ENCODE results near the gene ATP2C1. TPM values are rescaled to one million over a fixed set of nuclear protein-coding genes. Genes with fewer than 3 reads are reported as not detected.

Gene ATP2C1
- total and polyA plus RNA-seq, 2 of the 13 experiments (the other 11 are each of a cell fraction or from before 2014, with no cell fraction given) = 32.4 to 37.6 TPM

DNA sequence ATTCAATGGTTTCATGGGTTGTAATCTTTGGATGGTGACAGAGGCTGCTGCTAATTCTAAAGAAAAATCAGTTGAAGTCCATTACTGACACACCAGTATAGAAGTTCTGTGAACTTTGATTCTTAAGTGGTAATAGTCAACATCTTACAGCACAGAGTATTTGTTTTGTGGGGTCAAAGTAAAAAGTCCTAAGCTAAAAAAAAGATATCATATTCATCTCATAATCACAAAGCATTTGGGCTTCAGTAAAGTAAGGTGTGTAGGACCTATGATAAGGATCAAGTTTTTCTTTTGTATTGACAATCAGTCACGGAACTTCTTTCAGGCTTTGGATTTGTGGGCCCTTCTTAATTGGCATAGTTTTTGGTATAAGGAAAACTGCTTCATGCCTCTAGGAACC lies 131.7 kb downstream of the ATP2C1 start:
- ChIA-PET POLR2A (interaction anchor here (1.4 to 2.0 kb wide), 3 partner anchors 132 to 1004 kb away, joined by 3 to 14 read pairs (median 13); partner anchors contain the start of genes ATP2C1 and NUDT16), CTCF (ENCODE audit: low intra/inter-chr PET ratio, low total read pairs) (no interaction called here)
- ATAC-seq (no peak), FAIRE-seq (no peak), DNase-seq (ENCODE audit: low spot score) (no peak)
- Histone ChIP-seq H3K9me3 (ENCODE audit: low read length) (no peaks in the 10 kb centered on the region), H3K79me2 (ENCODE audit: insufficient read depth, low read length) (no peaks in the 10 kb centered on the region), H3K4me1 (ENCODE audit: insufficient read depth, low read length) (peaks cover 20% of the 10 kb centered on the region), H4K20me1 (ENCODE audit: insufficient read depth, low read length) (no peaks in the 10 kb centered on the region), H3K27ac (ENCODE audit: extremely low read length, insufficient read depth, low read length) (peak overlapping the region; percentile 82), H3K36me3 (replicated peaks in 1 of 2; ENCODE audit: control insufficient read depth in 1 of 2, insufficient read depth in 2 of 2, low read length in 2 of 2) (no peaks in the 10 kb centered on the region; a peak in 1 of 5 replicates), H2AFZ (ENCODE audit: low read length) (no peak overlapping the region), H3K9ac (ENCODE audit: insufficient read depth, low read depth, low read length) (peak overlapping the region; percentile 84; the same call in 1 of the 2 replicates), H3K27me3 (ENCODE audit: control insufficient read depth in 1 of 2, insufficient read depth in 2 of 2, low read length in 2 of 2) (no peaks in the 10 kb centered on the region), H3K4me2 (ENCODE audit: low read depth, low read length) (peak overlapping the region; percentile 76), H3K4me3 (replicated peaks in 1 of 3; ENCODE audit: insufficient read depth in 1 of 3, low read depth in 2 of 3, low read length in 3 of 3) (peak overlapping the region in 2 of 3 experiments; percentile 67 to 81; a peak in 3 of 6 replicates)
- no TSS peak for BruUV-seq (replicated peaks)
- TF ChIP-seq HNF4A (CRISPR knock-in tag; IDR thresholded peaks at IDR 0.05) (peak; percentile 73), PRPF4 (IDR thresholded peaks at IDR 0.05; ENCODE audit: low read depth, low read length, poor library complexity, severe bottlenecking) (peak; percentile 16), ZNF207 (IDR thresholded peaks at IDR 0.05; ENCODE audit: borderline replicate concordance) (no peak), NCOR1 (IDR thresholded peaks at IDR 0.05; ENCODE audit: borderline replicate concordance, low read length) (peak; percentile 51; the same call in 1 of the 2 replicates), ATF1 (CRISPR knock-in tag; IDR thresholded peaks at IDR 0.05) (0 out of 2 replicates have a peak, but pooled peaks have one; percentile 5), HNF4G (IDR thresholded peaks at IDR 0.05; ENCODE audit: borderline replicate concordance, low read depth, low read length) (peak; percentile 52; the same call in 1 of the 2 replicates), HNF4G (CRISPR knock-in tag; IDR thresholded peaks at IDR 0.05; ENCODE audit: borderline replicate concordance, low read depth) (no peak), KLF6 (CRISPR knock-in tag; IDR thresholded peaks at IDR 0.05) (0 out of 2 replicates have a peak, but pooled peaks have one; percentile 34), POLR2A (IDR thresholded peaks at IDR 0.05; ENCODE audit: insufficient read depth in 1 of 2, low read depth in 2 of 2, low read length in 2 of 2) (0 out of 4 replicates have a peak, but pooled peaks of 1 of the 2 experiments have one; percentile 19), FOXM1 (CRISPR knock-in tag; IDR thresholded peaks at IDR 0.05) (no peak), FOXA3 (CRISPR knock-in tag; IDR thresholded peaks at IDR 0.05) (0 out of 2 replicates have a peak, but pooled peaks have one; percentile 10)
- TF ChIP-seq, protein P1, sequence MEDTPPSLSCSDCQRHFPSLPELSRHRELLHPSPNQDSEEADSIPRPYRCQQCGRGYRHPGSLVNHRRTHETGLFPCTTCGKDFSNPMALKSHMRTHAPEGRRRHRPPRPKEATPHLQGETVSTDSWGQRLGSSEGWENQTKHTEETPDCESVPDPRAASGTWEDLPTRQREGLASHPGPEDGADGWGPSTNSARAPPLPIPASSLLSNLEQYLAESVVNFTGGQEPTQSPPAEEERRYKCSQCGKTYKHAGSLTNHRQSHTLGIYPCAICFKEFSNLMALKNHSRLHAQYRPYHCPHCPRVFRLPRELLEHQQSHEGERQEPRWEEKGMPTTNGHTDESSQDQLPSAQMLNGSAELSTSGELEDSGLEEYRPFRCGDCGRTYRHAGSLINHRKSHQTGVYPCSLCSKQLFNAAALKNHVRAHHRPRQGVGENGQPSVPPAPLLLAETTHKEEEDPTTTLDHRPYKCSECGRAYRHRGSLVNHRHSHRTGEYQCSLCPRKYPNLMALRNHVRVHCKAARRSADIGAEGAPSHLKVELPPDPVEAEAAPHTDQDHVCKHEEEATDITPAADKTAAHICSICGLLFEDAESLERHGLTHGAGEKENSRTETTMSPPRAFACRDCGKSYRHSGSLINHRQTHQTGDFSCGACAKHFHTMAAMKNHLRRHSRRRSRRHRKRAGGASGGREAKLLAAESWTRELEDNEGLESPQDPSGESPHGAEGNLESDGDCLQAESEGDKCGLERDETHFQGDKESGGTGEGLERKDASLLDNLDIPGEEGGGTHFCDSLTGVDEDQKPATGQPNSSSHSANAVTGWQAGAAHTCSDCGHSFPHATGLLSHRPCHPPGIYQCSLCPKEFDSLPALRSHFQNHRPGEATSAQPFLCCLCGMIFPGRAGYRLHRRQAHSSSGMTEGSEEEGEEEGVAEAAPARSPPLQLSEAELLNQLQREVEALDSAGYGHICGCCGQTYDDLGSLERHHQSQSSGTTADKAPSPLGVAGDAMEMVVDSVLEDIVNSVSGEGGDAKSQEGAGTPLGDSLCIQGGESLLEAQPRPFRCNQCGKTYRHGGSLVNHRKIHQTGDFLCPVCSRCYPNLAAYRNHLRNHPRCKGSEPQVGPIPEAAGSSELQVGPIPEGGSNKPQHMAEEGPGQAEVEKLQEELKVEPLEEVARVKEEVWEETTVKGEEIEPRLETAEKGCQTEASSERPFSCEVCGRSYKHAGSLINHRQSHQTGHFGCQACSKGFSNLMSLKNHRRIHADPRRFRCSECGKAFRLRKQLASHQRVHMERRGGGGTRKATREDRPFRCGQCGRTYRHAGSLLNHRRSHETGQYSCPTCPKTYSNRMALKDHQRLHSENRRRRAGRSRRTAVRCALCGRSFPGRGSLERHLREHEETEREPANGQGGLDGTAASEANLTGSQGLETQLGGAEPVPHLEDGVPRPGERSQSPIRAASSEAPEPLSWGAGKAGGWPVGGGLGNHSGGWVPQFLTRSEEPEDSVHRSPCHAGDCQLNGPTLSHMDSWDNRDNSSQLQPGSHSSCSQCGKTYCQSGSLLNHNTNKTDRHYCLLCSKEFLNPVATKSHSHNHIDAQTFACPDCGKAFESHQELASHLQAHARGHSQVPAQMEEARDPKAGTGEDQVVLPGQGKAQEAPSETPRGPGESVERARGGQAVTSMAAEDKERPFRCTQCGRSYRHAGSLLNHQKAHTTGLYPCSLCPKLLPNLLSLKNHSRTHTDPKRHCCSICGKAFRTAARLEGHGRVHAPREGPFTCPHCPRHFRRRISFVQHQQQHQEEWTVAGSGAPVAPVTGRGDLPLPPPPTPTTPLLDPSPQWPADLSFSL (CRISPR knock-in tag; IDR thresholded peaks at IDR 0.05) = no peak
- TF ChIP-seq, protein P2, sequence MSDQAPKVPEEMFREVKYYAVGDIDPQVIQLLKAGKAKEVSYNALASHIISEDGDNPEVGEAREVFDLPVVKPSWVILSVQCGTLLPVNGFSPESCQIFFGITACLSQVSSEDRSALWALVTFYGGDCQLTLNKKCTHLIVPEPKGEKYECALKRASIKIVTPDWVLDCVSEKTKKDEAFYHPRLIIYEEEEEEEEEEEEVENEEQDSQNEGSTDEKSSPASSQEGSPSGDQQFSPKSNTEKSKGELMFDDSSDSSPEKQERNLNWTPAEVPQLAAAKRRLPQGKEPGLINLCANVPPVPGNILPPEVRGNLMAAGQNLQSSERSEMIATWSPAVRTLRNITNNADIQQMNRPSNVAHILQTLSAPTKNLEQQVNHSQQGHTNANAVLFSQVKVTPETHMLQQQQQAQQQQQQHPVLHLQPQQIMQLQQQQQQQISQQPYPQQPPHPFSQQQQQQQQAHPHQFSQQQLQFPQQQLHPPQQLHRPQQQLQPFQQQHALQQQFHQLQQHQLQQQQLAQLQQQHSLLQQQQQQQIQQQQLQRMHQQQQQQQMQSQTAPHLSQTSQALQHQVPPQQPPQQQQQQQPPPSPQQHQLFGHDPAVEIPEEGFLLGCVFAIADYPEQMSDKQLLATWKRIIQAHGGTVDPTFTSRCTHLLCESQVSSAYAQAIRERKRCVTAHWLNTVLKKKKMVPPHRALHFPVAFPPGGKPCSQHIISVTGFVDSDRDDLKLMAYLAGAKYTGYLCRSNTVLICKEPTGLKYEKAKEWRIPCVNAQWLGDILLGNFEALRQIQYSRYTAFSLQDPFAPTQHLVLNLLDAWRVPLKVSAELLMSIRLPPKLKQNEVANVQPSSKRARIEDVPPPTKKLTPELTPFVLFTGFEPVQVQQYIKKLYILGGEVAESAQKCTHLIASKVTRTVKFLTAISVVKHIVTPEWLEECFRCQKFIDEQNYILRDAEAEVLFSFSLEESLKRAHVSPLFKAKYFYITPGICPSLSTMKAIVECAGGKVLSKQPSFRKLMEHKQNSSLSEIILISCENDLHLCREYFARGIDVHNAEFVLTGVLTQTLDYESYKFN (CRISPR knock-in tag; conservative IDR thresholded peaks at IDR 0.05) = peak; percentile 43
- 69% methylated on average over 1 of the region's 1 CpG for WGBS (ENCODE audit: low lambda C conversion rate)
- intact Hi-C loops (cut with micrococcal nuclease; ENCODE audit: unreplicated experiment) (no loop called here), in situ Hi-C loops (cut with HindIII; ENCODE audit: extremely low pct_ligation_motif_present, low pct_unique_long_range_greater_than_20kb) (loop anchor here (25.0 kb wide), 2 partner anchors 462 to 987 kb away; no protein-coding TSS in a partner anchor)

Data from HepG2 (cell line).